Mucosa of gallbladder (tissue), 1 donor: ENCODE results near the gene LYSMD4. TPM values are rescaled to one million over a fixed set of nuclear protein-coding genes. Genes with fewer than 3 reads are reported as not detected.
A peak's percentile ranks its signal among the peaks of the same experiment; 100 is the strongest.

Source experiments
- DNase-seq: peaks from one replicate; pipeline ENCODE4 v3.0.0-alpha.2; 2020; ENCODE audit warnings: low spot score
- total RNA-seq: library from RNA; stranded (reverse); gene quantifications from one replicate; pipeline ENCODE4 v1.2.1, GENCODE V29; 2021
- donor health status: DM: no; HTN: no; CAD: no.

The LYSMD4 gene
- total RNA-seq, 1 donor from 2014 or later, result 11.6 TPM

DNA sequence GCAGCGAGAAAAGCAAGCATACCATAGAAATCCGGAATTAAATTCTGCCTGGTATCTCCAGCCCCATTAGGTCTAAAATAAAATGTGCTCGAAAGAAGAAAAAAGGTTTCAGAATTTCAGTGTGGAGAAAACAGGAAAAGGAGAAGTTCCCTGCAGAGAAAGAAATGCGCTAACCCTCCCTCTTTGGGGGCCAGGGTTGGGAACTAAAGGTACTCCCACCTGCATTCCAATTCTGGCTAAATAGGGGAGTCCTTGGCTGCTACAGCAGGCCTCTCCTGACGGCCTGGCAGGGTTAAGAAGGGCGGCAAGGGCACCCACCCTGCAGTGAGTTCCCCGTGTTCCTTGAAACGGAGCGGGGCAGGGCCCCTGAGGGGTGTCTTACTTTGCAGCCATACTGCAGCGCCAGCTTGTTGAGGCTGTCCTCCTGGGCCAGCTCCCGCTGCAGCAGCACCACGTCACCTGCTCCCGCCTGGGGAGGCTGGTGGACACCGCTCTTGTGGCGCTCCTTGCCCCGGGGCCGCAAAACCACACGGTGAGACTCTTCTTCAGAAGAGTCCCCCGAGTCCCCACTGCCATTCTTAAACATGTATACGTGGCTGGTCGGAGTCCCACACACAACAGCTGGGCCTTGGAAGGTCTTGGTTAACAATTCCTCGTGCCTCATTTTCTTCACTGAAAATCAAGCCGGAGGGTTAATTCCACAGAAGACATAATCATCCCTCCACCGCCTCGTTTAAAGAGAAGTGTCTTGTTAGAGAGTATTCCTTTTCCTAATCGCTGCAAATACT, 1.7 kb downstream of the LYSMD4 start:
- DNase-seq, result no peak

GRCh38 chr15:99729920-99730319, 3.3 kb downstream of the LYSMD4 start:
- DNase-seq, result no peak

- no peak for DNase-seq
Measured at GRCh38 chr15:99729327-99729726, 3.9 kb downstream of the LYSMD4 start.

- no peak for DNase-seq
Measured at GRCh38 chr15:99728916-99729315, 4.3 kb downstream of the LYSMD4 start.

DNA sequence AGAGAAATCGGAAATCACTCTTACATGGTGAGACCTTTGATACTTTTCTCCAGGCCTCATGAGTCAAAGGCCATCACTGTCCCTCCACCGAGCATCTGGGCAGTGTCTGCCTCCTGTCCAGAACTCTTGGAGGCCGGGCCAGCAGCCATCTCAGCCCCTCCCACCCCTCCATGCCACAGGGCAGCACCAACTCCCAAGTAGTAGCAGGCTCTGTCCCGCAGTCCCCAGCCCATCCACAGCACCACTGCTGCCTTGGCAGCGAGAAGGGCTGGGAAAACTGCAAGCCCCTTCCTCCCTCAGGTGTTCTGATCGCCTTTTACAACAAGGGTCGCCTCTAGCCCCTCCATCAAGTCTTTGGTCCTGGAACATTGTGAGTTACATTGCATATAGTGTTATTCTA, 5.5 kb downstream of the LYSMD4 start:
- no peak for DNase-seq

GRCh38 chr15:99727330-99727729, 5.9 kb downstream of the LYSMD4 start:
- no peak for DNase-seq

- no peak for DNase-seq
Measured at GRCh38 chr15:99726333-99726732, 6.9 kb downstream of the LYSMD4 start.

DNA sequence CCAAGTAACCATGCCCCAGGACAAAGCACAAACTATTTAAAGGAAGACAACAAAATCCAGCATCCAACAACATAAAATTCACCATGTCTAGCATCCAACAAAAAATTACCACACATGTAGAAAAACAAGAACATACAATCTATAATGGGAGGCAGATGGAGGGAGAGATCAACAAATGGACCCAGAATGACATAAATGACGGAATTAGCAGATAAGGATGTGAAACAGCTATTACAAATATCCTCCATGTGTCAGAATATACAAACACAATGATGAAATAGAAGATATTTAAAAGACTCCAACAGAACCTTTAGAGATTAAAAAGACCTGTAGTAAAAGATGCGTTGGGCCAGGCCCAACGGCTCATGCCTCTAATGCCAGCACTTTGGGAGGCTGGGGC, 10.8 kb downstream of the LYSMD4 start:
- no peak for DNase-seq

DNA sequence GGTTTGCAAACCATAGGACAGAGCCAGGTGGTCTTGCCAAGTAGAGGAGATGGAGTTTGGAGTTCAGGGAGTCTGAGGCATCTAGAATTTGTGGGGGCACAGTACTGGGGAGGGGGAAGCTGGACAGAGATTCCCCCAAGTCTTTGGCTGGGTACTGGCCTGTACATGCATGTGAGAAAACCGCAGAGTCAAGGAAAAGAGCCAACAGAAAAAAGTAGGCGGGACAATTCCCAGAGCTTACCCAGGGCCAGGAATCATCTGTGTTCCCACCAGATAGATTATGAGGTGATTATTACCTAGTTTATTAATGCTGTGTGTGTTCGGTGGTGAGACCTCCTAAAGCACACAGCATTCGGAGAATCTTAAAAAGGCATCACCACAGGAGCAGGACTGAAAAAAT, 11.3 kb downstream of the LYSMD4 start:
- no peak for DNase-seq

DNA sequence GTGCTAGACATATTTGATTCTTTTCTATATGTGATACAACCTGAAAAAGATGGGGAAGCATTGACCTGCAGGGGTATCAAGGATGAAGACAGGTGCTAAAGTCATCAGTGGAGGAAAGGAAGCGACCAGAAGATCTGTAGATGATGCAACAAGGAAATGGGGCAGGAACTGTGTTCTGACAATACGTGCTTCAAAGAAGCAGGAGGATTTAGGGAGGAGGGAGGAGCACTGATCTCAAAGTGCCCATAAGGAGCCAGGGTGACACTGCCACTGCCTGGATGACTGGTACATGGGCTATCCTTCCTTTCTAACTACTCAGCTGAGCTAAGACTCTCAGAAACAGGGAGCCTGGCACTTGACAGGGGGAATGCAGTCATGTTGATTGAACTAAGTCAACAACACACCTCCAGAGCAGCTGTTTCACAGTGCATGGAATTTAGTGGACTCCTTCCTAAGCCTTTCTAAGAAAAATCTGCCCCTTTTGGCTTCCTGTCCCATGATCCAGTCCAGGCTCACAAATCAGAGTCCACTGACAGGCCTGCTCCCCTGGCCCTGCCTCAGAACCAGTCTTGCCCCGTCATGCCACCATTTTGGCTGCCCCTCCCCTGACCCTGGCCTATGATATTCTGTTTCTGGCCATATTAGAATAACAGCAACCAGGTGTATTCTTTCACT, 12.0 kb downstream of the LYSMD4 start:
- DNase-seq, result no peak

- DNase-seq, result no peak
Measured at GRCh38 chr15:99720533-99720932, 12.7 kb downstream of the LYSMD4 start.

DNA sequence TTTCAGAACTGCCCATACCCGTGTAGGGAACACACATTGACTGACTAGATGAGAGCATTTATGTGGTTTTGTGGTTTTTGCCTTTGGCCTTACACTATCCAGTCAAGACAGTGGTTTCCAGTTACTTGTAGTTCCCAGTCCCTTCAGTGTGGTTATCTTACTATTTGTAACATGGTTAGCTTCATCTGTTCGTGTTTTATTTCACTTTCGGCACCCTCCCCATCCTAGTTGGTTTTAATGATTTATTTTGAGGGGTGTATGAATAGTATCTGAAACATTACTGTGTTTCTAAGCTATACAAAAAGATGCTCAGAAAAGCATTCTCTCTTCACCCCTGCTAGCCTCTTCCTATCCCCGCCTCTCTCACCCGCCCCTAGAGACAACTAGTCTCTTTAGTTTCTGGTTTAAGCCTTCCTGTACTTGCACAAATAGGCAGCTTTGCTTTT, 14.1 kb downstream of the LYSMD4 start:
- DNase-seq, result no peak

DNA sequence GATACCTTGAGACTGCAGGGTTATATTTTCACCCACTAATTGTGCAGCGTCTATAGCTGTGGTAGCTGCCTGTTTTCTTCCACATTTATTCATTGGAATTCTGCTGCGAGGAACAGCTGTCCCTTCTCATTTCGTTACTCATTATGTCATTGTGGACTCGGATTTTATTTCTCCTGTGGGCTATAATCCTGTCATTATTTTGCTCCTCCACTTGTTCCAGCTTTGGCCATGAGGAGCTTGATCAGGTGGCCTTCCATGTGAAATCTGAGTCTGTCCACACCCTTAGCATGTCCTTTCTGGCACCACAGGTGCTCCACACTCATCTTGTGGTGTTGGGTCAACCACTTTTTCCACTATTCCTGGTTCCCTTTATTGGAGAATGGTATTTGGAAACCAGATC, 14.8 kb downstream of the LYSMD4 start:
- no peak for DNase-seq

GRCh38 chr15:99717161-99718009, 15.9 kb downstream of the LYSMD4 start:
- no peak for DNase-seq

GRCh38 chr15:99716540-99717095, 16.6 kb downstream of the LYSMD4 start:
- DNase-seq, result no peak

- DNase-seq, result no peak
Measured at GRCh38 chr15:99712415-99712814, 20.8 kb downstream of the LYSMD4 start.

DNA sequence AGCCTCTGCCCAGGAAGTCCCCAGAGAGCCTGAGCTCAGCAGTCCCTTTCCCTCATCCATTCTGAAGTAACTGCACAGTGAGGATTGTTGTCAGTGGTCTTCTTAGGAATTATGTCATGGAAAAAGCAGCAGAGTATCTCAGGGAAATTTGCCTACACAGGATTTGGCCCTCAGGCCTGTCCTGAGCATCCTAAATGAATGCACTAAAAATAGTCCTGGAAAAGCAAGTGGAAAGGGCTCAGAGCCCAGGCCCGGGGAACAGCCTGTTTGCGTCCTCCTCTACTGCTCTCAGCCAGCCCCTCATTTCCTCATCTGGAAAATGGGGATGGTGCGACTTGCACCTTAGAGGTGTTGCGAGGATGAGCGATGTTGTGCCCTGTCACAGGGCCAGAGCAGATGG, 21.6 kb downstream of the LYSMD4 start:
- DNase-seq, result no peak

DNA sequence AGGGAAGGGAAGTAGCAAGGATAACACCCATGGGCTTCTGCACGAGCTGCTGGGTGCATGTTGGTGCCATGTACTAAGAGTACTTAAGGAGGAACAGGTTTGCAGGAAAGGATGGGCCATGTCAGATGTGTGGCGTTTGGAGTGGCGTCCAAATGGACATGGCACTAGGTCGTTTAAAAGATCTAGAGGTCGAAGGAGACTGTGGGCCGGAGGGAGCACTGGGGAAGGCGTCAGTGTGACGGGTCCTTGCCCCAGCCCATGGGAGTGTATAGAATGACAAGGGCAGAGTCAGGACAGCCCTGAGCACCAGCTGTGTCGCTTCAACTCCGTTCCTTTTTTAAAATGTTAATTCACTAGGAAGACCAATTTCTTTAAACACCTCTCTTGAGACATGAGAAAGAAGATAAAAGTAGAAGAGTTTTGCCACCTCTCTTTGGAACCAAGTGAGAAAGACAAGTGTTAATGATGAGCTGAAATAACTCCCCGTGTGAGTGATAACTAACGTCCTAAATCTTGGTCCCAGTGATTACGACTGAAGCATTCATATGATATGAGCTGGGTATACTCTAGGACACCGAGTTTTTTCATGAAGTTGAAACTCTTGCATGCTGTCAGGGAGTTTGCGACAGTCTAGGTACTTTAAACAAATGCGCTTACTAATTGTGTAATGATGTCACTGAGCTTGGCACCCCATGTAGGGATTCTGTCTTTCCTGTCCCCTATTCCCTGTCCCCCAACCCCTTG, 23.8 kb downstream of the LYSMD4 start:
- no peak for DNase-seq

DNA sequence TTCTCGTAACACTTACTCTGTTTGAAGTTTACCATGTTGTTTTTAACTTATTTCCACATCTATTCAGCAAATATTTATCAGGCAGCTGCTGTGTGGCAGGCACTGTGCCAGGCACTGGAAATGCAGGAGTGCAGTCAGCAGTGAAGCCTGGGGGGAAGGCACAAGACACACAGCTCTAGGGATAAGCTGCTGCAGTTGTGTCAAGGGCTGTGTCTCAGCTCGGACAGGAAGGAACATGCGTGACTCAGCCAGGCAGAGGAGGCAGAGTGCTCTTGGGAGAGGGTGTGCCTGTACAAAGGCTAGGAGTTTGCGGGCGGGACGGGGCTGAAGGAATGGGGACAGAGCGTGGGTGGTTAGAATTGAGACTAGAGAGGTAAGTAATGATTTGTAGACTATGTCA, 24.7 kb downstream of the LYSMD4 start:
- DNase-seq, result peak; percentile 54

GRCh38 chr15:99707473-99708270, 25.6 kb downstream of the LYSMD4 start:
- DNase-seq, result no peak
